ENCODE data around the gene ATP5MG.

DNA sequence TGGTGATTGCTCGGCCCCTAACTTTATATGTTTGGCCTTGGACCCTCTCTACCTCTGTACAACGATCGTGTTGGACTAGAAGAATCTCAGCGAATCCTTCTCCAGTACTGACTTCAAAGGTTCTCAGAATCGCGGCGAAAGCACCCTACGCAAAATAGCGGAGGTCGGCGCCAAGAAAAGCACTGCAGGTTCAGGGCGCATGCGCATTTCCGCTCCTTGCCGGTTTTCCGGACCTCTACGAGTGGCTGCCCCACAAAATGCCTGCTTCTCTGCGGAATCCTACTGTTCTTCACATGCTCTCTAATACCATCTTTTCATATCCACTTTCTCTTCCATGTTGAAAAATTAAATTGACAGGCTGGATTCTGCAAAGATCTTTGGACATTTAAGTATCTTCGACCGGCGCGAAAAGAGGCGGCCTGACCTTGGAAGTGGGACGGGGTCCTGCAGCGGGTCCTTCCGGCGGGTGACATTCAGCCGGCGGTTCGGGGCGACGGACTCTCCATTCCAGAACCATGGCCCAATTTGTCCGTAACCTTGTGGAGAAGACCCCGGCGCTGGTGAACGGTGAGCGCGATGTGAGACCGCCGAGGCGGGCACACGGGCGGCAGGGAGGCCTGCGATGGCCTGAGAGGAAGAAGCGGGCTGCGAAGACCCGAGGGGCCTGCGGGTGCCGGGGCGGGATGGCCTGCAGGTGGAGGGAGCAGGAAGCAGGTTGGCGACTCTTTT is at the start of gene ATP5MG:
- no peak for TF ChIP-seq EP300 (IDR thresholded peaks at IDR 0.05)
- TF ChIP-seq, protein P1, sequence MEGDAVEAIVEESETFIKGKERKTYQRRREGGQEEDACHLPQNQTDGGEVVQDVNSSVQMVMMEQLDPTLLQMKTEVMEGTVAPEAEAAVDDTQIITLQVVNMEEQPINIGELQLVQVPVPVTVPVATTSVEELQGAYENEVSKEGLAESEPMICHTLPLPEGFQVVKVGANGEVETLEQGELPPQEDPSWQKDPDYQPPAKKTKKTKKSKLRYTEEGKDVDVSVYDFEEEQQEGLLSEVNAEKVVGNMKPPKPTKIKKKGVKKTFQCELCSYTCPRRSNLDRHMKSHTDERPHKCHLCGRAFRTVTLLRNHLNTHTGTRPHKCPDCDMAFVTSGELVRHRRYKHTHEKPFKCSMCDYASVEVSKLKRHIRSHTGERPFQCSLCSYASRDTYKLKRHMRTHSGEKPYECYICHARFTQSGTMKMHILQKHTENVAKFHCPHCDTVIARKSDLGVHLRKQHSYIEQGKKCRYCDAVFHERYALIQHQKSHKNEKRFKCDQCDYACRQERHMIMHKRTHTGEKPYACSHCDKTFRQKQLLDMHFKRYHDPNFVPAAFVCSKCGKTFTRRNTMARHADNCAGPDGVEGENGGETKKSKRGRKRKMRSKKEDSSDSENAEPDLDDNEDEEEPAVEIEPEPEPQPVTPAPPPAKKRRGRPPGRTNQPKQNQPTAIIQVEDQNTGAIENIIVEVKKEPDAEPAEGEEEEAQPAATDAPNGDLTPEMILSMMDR (IDR thresholded peaks at IDR 0.05), result no peak

Data from stomach (tissue), 4 donors.